HG03025 (cell line): ENCODE results near the gene PLD2.

Source experiments
- ATAC-seq: cut with Tn5 transposase; IDR thresholded peaks from one replicate; pipeline ENCODE4 v1.9.1; 2021; ENCODE audit warnings: mild to moderate bottlenecking, moderate library complexity; ENCODE audit not compliant: unreplicated experiment, low FRiP score

The PLD2 gene, protein sequence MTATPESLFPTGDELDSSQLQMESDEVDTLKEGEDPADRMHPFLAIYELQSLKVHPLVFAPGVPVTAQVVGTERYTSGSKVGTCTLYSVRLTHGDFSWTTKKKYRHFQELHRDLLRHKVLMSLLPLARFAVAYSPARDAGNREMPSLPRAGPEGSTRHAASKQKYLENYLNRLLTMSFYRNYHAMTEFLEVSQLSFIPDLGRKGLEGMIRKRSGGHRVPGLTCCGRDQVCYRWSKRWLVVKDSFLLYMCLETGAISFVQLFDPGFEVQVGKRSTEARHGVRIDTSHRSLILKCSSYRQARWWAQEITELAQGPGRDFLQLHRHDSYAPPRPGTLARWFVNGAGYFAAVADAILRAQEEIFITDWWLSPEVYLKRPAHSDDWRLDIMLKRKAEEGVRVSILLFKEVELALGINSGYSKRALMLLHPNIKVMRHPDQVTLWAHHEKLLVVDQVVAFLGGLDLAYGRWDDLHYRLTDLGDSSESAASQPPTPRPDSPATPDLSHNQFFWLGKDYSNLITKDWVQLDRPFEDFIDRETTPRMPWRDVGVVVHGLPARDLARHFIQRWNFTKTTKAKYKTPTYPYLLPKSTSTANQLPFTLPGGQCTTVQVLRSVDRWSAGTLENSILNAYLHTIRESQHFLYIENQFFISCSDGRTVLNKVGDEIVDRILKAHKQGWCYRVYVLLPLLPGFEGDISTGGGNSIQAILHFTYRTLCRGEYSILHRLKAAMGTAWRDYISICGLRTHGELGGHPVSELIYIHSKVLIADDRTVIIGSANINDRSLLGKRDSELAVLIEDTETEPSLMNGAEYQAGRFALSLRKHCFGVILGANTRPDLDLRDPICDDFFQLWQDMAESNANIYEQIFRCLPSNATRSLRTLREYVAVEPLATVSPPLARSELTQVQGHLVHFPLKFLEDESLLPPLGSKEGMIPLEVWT

DNA sequence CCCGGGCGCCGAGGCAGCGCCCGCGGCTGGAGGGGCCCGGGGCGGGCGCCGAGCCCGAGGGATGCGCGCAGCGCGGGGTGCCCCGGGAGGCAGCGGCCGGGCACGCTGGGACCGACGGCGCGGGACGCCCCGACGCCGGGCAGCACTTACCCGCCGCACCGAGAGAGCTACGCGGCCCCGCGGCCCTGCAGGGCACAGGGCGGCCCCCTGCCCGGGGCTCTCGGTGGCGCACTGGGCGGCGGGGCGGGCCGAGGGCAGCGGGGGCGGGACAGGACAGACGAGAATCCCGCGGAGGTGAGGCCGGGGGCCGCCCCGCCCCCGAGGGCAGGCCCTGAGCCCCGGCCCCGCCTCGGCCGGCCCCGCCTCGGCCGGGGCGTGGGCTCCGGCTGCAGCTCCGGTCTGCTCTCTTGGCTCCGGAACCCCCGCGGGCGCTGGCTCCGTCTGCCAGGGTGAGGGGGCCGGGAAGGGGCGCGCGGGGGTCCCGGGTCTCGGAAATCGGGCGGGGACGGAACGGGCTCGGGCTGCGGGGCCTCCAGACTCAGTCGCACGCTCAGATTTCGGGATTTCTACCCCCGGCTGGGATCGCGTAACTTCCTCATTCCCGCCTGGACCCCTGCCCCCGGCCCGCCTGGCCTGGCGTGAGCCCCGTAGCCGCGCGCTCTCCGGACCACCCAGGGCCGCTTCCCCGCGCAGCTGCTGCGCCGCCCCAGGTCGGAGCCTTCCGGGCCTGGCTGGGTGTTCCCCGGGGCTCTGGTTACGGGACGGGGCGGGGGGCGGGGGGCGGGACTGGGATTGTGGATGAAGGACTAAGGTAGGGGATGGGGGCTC, at the start of gene PLD2:
PLD2 (plus strand) TSS at position 376 of the 828 bp plus-strand sequence. CDS start 621 bp downstream, outside the sequence.
- peak; percentile 71 for ATAC-seq

DNA sequence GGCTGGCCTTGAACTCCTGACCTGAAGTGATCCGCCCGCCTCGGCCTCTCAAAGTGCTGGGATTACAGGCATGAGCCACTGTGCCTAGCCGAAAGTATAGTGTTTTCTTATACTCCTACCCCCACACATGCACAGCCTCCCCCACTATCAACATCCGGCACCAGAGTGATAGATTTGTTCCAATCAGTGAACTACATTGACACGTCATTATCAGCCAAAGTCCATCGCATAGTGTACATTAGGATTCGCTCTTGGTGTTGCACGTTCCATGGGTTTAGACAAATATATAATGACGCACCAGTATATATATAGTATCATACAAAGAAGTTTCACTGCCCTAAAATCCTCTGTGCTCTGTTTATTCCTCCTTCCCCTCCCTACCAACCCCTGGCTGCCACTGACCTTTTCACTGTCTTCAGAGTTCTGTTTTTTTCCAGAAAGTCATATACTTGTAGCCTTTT, 47.1 kb upstream of the PLD2 start:
- no peak for ATAC-seq

DNA sequence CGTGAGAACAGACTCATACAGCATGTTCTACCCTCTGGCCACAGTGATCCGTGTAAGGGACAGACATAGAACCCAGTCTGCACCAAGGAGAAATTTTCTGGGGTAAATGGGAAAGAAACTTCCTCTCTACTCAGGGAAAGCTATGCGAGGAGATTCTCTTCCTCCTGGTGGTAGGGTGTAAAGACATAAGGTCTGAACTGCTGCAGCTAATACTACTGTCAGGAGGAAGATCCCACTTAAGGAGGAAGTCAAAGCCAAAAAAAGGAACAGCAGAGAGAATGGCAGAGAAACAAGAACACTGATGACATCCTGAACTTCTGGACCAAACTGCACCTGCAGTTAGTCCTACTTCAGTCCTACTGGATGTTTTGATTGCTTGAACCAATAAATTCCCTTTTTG, 42.4 kb upstream of the PLD2 start:
- ATAC-seq: no peak

DNA sequence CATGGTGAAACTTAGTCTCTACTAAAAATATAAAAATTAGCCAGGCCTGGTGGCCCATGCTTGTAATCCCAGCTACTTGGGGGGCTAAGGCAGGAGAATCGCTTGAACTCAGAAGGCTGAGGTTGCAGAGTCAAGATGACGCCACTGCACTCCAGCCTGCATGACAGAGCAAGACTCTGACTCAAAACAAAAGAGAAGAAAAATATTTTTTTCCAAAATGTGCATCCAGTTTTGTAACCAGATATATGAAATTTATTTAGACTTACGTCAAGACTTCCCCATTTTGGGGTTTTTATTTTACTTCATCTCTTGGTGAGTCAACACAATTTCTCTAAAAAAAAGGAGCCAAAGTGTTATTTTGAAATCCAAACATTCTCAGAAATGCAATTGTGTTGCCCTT, 40.8 kb upstream of the PLD2 start:
- no peak for ATAC-seq

DNA sequence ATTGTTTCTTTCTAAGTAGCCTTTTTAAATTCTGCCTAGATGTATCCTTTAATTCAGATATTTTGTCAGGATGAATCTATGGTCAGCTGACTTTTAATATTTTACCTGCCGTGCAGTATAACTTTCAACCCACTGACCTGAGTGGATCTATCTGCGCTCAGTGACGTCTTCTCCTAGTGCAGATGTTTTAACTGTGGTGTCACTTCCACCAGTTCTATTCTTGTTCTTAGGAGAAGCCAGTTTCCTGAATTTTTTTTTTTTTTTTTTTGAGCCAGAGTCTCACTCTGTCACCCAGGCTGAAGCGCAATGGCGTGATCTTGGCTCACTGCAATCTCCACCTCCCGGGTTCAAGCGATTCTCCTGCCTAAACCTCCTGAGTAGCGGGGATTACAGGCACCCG, 40.2 kb upstream of the PLD2 start:
- no peak for ATAC-seq

DNA sequence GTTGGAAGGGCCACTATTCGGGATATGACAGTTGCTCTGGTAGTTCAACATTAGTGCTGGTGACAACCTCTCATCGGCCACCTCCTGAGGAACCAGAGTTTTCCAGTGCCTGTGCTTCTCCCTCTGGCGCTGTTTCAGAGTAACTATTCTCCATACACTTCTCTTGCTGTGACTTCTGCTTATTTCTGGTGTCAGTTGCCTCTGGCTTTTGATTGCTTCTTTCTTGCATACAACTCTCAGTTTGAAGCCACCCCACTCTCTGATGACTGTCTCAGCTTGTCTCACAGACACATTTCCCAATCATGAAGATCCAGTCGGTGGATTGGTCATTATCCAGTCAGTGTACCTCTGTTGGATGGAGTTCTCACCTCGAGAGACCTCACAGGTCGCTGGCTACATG, 38.7 kb upstream of the PLD2 start:
- ATAC-seq: no peak

DNA sequence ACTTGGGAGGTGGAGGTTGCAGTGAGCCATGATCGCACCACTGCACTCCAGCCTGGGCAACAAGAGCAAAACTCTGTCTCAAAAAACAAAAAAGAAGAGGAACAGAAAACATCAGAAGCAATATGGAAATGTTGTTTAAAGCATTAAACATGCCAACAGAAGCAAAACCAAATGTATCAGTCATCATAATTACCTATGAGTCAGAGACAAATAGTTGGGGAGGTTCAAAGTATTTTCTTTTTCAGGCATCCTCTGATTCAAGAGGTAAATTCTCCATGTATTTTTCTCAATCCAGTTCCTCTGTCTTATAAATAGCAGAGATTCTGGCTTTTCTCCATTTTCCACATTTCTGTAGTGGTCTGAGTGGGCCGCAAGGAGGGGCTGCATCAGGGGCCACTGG, 37.3 kb upstream of the PLD2 start:
- no peak for ATAC-seq

DNA sequence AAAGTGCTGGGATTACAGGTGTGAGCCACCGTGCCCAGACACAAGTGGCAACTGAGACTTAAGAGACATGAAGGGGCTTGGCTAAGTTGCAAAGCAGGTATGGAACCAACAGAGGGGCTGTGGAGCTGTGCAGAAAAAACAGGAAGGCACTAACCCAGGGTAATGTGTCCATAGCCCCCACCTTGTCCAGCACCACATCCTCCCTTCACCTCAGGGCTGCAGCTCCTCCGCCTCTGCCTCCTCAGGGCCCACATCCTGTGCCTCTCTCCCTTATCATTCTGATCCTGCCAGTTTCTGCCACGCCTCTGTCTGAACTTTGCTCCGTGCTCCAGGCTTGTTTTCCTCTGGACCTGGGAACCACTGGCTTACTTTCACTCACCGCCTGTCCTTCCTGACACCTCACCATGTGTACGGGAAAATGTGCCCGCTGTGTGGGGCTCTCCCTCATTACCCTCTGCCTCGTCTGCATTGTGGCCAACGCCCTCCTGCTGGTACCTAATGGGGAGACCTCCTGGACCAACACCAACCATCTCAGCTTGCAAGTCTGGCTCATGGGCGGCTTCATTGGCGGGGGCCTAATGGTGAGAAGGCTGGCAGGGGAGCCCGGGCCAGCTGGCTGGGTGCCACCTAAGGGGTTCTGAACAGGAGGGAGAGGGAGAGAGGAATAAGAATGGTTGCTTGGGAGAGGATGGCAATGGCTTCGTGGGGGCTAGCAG, 35.3 kb upstream of the PLD2 start, which contains the start of gene TM4SF5:
TM4SF5 (plus strand) TSS at position 368 of the 716 bp plus-strand sequence; CDS start at position 405, 37 bp downstream.
- ATAC-seq: no peak

DNA sequence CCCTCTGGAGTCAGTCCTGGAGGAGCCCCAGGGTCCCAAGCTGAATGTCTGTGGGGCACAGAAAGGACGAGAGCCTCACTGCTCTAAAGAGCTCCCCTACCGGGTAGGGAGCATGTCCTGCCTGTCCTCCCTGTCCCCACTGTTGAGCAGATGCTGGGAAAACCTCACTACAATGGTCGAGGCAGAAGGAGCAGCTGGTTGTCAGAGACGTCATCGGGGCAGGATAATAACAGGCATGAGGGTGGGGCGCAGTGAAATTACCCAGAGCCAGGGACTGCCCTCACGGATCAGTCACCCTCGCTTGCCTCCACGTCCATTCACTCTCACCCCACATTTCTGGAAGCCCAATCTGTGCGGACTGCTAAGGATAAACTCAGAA, 34.7 kb upstream of the PLD2 start:
- ATAC-seq: no peak

DNA sequence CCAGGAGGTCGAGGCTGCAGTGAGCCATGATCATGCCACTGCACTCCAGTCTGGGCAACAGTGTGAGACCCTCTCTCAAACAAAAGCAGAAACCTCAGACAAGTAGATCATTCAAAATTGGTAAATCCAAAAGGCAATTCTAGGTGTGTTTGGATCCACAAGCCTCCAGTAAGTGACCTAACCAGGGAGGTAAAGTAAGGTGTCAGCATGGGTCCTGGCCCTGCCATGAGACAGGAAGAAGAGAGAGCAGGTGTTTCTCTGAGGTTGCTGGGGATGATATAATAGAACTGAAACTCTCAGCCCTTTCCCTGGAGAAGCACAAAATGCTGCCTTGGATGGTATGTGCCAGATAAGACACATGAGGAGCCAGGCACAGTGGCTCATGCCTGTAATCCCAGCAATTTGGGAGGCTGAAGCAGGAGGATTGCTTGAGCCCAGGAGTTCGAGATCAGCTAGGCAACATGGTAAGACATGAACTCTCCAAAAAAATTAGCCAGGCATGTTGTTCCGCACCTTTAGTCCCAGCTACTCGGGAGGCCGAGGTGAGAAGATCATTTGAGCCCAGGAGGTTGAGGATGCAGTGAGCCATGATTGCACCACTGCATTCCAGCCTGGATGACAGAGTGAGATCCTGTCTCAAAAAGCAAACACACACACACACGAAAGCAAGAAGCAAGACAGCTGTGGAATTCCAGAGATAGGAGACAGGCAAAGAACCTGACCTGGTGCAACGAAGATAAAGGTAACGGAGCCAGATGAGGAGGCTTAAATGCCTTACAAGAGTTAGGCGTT, 28.8 kb upstream of the PLD2 start:
- no peak for ATAC-seq

DNA sequence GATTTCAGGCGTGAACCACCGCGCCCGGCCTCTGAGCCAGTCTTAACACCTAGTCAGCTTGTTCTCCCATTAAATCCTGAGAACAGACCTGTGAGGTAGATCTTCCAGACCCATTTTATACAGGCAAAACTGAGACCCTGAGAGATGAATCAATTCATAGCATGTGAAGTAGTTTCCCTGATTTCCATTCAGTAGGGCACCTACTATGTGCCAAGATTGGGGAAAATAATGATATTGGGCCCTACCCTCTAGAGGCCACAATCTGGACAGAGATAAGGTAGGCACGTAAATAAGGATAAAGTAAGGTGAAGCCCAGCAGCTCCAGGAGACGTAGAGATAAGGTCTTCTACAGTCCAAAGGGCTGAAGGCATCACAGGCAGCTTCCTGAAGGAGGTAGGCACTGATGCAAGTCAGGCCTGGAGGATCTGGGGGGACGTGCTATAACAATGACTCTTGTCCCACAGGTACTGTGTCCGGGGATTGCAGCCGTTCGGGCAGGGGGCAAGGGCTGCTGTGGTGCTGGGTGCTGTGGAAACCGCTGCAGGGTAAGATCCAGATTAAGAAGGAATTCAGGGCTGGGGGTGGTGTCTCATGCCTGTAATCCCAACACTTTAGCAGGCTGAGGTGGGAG, 26.5 kb upstream of the PLD2 start:
- ATAC-seq: no peak

DNA sequence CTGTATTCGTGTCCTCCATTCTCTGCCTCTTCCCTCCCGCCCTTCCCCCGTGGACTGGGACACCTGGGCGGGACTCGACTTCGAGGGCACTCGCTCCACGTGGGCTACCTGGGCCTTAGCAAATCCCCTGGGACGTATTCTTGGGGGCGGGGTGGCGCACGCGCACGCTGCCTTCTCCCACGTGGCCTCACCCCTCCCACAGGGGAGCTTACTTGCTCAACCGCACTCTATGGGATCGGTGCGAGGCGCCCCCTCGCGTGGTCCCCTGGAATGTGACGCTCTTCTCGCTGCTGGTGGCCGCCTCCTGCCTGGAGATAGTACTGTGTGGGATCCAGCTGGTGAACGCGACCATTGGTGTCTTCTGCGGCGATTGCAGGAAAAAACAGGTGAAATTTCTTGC, 24.3 kb upstream of the PLD2 start:
- ATAC-seq: no peak

DNA sequence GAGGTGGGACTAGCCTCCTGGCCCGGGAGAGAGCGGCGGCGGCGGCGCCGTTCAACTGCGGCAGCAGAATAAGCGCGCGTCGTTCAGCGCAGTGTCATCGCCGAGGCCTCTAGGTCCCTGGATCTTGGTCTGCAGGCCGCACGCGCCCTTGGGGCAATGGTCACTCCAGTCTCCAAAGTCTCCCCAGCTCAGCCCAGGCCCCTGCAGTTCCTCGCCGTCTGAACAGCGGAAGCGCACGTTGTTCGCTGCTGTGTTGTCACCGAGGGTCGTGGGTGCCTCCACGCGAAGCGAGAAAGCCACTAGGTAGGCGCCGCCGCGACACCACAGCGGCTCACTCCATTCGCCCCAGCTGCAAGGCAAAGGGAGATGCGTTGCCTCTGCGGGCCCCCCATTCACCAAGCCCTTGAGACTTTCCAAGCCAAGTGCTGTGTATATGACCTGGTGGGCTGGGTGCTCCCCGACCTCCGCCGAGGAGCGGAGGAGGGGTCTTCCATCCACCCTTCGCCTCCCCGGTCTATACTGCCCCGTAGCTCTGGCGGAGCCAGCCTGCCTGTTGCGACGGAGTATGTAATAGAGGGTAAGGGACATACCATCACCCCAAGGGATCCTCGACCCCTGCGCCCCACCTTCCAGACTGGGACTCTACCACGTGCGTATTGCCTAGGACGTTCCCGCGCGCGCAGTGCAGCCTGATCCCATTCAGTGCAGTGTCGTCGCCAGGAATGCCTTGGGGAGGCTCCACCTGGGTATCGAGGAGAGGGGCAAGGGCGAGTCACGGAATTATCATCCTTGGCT, 21.4 kb upstream of the PLD2 start:
- no peak for ATAC-seq

DNA sequence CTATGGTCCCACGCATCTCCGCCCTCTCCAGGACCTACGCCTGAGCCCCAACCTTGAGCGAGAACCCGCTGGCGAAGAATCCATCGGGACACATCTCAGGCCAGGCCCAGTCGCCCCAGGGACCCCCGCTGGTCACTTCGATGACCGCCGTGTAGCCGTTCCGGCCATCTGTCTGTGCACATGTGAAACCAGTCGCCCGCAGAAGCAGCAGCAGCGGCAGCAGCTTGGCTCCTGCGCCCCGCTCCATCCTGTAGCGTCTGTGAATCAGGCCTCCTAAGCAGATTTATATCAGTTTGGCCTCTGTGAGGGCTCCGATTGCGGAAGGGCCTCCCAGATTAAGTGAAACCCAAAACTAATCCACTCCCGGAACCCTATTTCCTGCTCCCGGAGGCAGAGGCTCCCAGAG, 20.8 kb upstream of the PLD2 start, which contains the start of gene VMO1:
VMO1 (minus strand) TSS at position 259 of the 406 bp plus-strand sequence; CDS start at position 247, 12 bp downstream.
- ATAC-seq: no peak

DNA sequence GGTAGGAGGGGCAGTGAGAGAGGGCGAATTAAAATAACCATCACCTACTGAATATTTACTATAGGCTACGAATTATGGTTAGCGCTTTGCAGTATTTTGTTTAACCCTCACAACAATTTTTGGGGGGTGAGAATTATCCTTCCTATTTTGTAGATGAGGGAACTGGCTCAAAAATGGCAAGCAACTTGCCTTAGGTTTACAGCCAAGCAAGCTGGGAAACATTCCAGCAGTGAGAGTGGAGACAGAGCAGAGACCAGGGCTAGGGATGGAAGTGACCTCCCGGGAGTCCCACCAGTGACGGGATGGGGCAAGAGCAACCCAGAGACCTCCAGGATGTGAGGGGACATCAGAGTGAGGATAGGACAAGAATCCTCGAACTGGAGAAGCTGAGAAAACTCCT, 20.4 kb upstream of the PLD2 start:
- ATAC-seq: no peak

DNA sequence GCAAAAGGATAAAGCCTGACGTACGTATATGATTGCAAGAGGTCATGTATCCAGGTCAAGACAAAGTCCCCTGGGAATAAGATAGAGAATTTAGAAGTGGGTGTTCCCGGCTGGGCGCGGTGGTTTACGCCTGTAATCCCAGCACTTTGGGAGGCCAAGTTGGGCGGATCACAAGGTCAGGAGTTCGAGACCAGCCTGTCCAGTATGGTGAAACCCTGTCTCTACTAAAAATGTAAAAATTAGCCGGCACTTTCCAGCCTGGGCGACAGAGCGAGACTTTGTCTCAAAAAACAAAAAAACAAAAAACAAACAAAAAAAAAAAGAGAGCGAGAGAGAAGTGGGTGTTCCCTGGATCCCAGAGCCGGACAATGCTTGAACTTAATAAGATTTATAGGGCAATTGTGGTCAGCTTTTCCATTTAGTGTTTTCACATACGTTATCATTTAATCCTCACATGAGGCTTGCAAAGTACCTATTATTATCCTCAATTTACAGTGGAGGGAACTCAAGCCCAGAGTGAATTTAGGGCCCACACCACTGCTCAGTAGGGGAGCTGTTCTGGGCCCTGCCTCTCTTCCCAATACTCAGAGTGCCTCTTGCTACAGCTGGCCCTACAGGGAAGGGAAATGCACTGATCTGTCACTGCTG, 18.7 kb upstream of the PLD2 start:
- ATAC-seq: no peak
